ENCODE results near the gene TMEM123.

DNA sequence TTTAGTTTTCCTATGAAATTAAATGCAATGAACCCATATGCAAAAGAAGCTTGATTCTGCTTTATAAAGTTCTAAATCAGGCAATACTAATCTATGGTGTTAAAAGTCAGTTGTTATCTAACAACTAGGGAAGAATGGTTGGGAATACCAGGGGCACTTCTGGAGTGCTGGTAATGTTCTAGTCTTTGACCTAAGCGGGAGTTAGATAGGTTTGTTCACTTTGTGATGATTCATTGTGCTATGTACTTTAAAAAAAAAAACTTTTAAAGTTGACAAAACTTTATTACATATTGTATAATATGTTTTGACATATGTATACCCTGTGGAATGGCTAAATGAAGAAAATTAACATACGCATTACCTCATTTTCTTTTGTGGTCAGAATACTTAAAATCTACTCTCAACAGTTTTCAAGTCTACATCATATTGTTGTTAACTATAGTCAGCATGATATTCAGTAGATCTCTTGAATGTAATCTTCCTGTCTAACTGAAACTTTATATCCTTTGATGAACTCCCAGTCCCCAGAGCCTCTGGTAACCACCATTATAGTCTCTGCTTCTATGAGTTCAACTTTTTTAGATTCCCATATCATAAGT is 66.3 kb downstream of the TMEM123 start:
- TF ChIP-seq, protein P1, sequence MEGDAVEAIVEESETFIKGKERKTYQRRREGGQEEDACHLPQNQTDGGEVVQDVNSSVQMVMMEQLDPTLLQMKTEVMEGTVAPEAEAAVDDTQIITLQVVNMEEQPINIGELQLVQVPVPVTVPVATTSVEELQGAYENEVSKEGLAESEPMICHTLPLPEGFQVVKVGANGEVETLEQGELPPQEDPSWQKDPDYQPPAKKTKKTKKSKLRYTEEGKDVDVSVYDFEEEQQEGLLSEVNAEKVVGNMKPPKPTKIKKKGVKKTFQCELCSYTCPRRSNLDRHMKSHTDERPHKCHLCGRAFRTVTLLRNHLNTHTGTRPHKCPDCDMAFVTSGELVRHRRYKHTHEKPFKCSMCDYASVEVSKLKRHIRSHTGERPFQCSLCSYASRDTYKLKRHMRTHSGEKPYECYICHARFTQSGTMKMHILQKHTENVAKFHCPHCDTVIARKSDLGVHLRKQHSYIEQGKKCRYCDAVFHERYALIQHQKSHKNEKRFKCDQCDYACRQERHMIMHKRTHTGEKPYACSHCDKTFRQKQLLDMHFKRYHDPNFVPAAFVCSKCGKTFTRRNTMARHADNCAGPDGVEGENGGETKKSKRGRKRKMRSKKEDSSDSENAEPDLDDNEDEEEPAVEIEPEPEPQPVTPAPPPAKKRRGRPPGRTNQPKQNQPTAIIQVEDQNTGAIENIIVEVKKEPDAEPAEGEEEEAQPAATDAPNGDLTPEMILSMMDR (IDR thresholded peaks at IDR 0.05; ENCODE audit: low read length), result no peak
- TF ChIP-seq EZH2 (IDR thresholded peaks at IDR 0.05; ENCODE audit: borderline replicate concordance, low read length), result no peak

Measured in OCI-LY1 (cell line).